Fibroblast of lung (primary cell): ENCODE data around the gene KIF4A. TPM values are rescaled to one million over a fixed set of nuclear protein-coding genes. Genes with fewer than 3 reads are reported as not detected.
A peak's percentile ranks its signal among the peaks of the same experiment; 100 is the strongest.

Experiments
- DNase-seq, 2 donors: peaks; one replicate each; pipeline versions ENCODE4 v3.0.0 to v3.0.0-alpha.2; 2010; ENCODE audit warnings: low read depth in 2 of 2
- H2AFZ ChIP-seq: 2 replicates; pipeline ENCODE4 v1.5.1; 2012; ENCODE audit warnings: low read length, control low read depth, inconsistent platforms
- H3K27ac ChIP-seq: 2 replicates; pipeline ENCODE4 v1.5.1; 2011; ENCODE audit warnings: low read length, control low read depth; ENCODE audit not compliant: insufficient read depth
- H3K27me3 ChIP-seq: 2 replicates; pipeline ENCODE4 v1.5.1; 2011; ENCODE audit warnings: mild to moderate bottlenecking, low read length; ENCODE audit not compliant: control insufficient read depth, insufficient read depth
- H3K36me3 ChIP-seq: 2 replicates; pipeline ENCODE4 v1.5.1; 2011; ENCODE audit warnings: low read length; ENCODE audit not compliant: control insufficient read depth, insufficient read depth
- H3K4me1 ChIP-seq: 2 replicates; pipeline ENCODE4 v1.5.1; 2011; ENCODE audit warnings: low read length; ENCODE audit not compliant: control insufficient read depth, insufficient read depth; ENCODE audit errors: extremely low read depth
- H3K4me2 ChIP-seq: 2 replicates; pipeline ENCODE4 v1.5.1; 2011; ENCODE audit warnings: low read length, control low read depth; ENCODE audit not compliant: insufficient read depth; ENCODE audit errors: extremely low read depth
- H3K4me3 ChIP-seq, 4 experiments: fragments of 200-600 bp in 1 of 4; sonication (generic) in 1 of 4; replicated peaks in 1 of 4; 2 replicates each; pipeline ENCODE4 v1.5.1; 2011 to 2016; ENCODE audit warnings: low read length in 4 of 4, low read depth in 3 of 4, mild to moderate bottlenecking in 3 of 4, control low read depth in 2 of 4, inconsistent platforms in 1 of 4, mixed read lengths in 1 of 4; ENCODE audit not compliant: insufficient read depth in 1 of 4; ENCODE audit errors: control extremely low read depth in 1 of 4
- H3K79me2 ChIP-seq: 2 replicates; pipeline ENCODE4 v1.5.1; 2012; ENCODE audit warnings: mild to moderate bottlenecking, low read length, inconsistent platforms; ENCODE audit not compliant: control insufficient read depth, insufficient read depth
- H3K9ac ChIP-seq: 2 replicates; pipeline ENCODE4 v1.5.1; 2011; ENCODE audit warnings: mild to moderate bottlenecking, low read length, control low read depth; ENCODE audit not compliant: insufficient read depth
- H3K9me3 ChIP-seq: 2 replicates; pipeline ENCODE4 v1.5.1; 2012; ENCODE audit warnings: low read depth, low read length; ENCODE audit not compliant: control insufficient read depth, insufficient read depth
- H4K20me1 ChIP-seq: 2 replicates; pipeline ENCODE4 v1.5.1; 2011; ENCODE audit warnings: low read length; ENCODE audit not compliant: control insufficient read depth, insufficient read depth; ENCODE audit errors: extremely low read depth
- EZH2 ChIP-seq: IDR thresholded peaks from 2 replicates; pipeline ENCODE4 v1.5.1; 2012; ENCODE audit warnings: low read length, control low read depth, mild to moderate bottlenecking; ENCODE audit errors: missing control alignments
- polyA plus RNA-seq, 2 donors: library from polyadenylated mRNA; depleted of rRNA in 1 of 2; stranded (reverse) in 1 of 2; unstranded in 1 of 2; fragments of >200 nt; gene quantifications; 2 replicates each; pipeline ENCODE4 v1.2.1, GENCODE V29; 2011 to 2012; ENCODE audit warnings: missing spikeins in 1 of 2
- total RNA-seq: library from RNA; depleted of rRNA; stranded (reverse); fragments of >200 nt; gene quantifications from 2 replicates; pipeline ENCODE4 v1.2.1, GENCODE V29; 2014
- TF ChIP-seq, protein P1 (sequence below), 2 donors: IDR thresholded peaks in 1 of 2; conservative IDR thresholded peaks in 1 of 2; 1 replicate in 1 of 2; 2 replicates in 1 of 2; pipeline ENCODE4 v1.5.1; 2011 to 2012; ENCODE audit warnings: low read length in 2 of 2, control low read depth in 1 of 2, inconsistent platforms in 1 of 2, low read depth in 1 of 2, mild to moderate bottlenecking in 1 of 2

Gene KIF4A
- total and polyA plus RNA-seq, 2 donors (not counting 1 experiment from before 2014, with no cell fraction given), result 5.6 to 7.1 TPM

DNA sequence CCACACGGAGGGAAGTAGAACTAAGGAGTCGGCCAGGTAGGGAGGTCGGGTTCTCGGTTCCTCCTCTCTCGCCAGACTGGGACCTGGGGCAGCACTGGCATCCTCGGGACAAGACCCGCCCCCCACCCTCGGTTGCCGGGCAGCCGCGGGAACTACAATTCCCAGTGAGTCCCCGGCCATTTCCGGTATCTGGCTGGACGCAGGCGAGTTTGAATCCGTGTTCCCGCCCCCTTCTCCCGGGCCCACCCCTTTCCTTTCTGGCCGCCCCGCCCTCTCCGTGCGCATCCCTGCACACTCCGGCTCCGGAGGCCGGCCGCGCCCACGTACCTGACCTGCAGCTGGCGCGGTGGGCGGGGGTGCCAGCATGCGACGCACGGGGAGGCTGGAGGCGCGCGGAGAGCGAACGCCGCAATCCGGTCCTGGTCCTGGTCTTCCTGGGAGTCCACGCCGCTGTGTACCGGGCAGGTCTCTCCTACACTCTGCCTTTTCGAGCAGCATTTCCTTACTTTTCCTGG lies 144.5 kb downstream of the KIF4A start:
- H3K4me2 ChIP-seq, result peak overlapping the region; percentile 85
- H3K79me2 ChIP-seq, result no peaks in the 10 kb centered on the region
- peak overlapping the region; percentile 46 to 89 (median 72) for H3K4me3 ChIP-seq
- no peaks in the 10 kb centered on the region for H3K27me3 ChIP-seq
- H3K4me1 ChIP-seq, result no peaks in the 10 kb centered on the region
- no peak for TF ChIP-seq EZH2
- TF ChIP-seq, protein P1, sequence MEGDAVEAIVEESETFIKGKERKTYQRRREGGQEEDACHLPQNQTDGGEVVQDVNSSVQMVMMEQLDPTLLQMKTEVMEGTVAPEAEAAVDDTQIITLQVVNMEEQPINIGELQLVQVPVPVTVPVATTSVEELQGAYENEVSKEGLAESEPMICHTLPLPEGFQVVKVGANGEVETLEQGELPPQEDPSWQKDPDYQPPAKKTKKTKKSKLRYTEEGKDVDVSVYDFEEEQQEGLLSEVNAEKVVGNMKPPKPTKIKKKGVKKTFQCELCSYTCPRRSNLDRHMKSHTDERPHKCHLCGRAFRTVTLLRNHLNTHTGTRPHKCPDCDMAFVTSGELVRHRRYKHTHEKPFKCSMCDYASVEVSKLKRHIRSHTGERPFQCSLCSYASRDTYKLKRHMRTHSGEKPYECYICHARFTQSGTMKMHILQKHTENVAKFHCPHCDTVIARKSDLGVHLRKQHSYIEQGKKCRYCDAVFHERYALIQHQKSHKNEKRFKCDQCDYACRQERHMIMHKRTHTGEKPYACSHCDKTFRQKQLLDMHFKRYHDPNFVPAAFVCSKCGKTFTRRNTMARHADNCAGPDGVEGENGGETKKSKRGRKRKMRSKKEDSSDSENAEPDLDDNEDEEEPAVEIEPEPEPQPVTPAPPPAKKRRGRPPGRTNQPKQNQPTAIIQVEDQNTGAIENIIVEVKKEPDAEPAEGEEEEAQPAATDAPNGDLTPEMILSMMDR (conservative IDR thresholded peaks at IDR 0.05 in 1 of 2, IDR thresholded peaks at IDR 0.05 in 1 of 2; ENCODE audit: low read depth in 1 of 2, low read length in 2 of 2), result no peak
- H3K36me3 ChIP-seq, result no peaks in the 10 kb centered on the region
- peak overlapping the region; percentile 60 for H2AFZ ChIP-seq
- H3K9me3 ChIP-seq, result no peaks in the 10 kb centered on the region
- DNase-seq, result peak; percentile 73 to 76
- H4K20me1 ChIP-seq, result no peaks in the 10 kb centered on the region
- peak overlapping the region; percentile 66 for H3K9ac ChIP-seq
- H3K27ac ChIP-seq, result peak overlapping the region; percentile 86

GRCh38 chrX:70434914-70435586 lies 145.1 kb downstream of the KIF4A start:
- TF ChIP-seq EZH2, result no peak
- TF ChIP-seq, protein P1 (conservative IDR thresholded peaks at IDR 0.05 in 1 of 2, IDR thresholded peaks at IDR 0.05 in 1 of 2; ENCODE audit: low read depth in 1 of 2, low read length in 2 of 2), result no peak
- peak overlapping the region; percentile 62 for H3K9ac ChIP-seq
- H3K4me1 ChIP-seq, result no peaks in the 10 kb centered on the region
- H3K4me3 ChIP-seq, result peak overlapping the region; percentile 46 to 77 (median 68)
- peak overlapping the region; percentile 82 for H3K27ac ChIP-seq
- H4K20me1 ChIP-seq, result no peaks in the 10 kb centered on the region
- H3K27me3 ChIP-seq, result no peaks in the 10 kb centered on the region
- peak; percentile 48 to 59 for DNase-seq
- no peaks in the 10 kb centered on the region for H3K9me3 ChIP-seq
- H3K4me2 ChIP-seq, result peak overlapping the region; percentile 85
- no peaks in the 10 kb centered on the region for H3K79me2 ChIP-seq
- peak overlapping the region; percentile 26 for H2AFZ ChIP-seq
- H3K36me3 ChIP-seq, result no peaks in the 10 kb centered on the region

- Histone ChIP-seq H3K4me3 (no peak overlapping the region), H3K9me3 (no peaks in the 10 kb centered on the region), H3K27me3 (no peaks in the 10 kb centered on the region), H3K4me2 (no peak overlapping the region), H3K9ac (no peak overlapping the region), H3K36me3 (no peaks in the 10 kb centered on the region), H3K4me1 (no peaks in the 10 kb centered on the region), H3K79me2 (no peaks in the 10 kb centered on the region), H4K20me1 (no peaks in the 10 kb centered on the region), H2AFZ (no peak overlapping the region), H3K27ac (no peak overlapping the region)
- TF ChIP-seq, protein P1 (conservative IDR thresholded peaks at IDR 0.05 in 1 of 2, IDR thresholded peaks at IDR 0.05 in 1 of 2; ENCODE audit: low read depth in 1 of 2, low read length in 2 of 2), result peak in 1 of 2 donors; percentile 9
- no peak for TF ChIP-seq EZH2
- DNase-seq, result peak in 1 of 2 donors; percentile 9
Measured at GRCh38 chrX:70436343-70436742, 146.4 kb downstream of the KIF4A start.
